Neural progenitor cell (in vitro differentiated cells): ENCODE results near the gene USP14.

Experiments used
- CTCF ChIP-seq: fragments of 200-600 bp; sonication (generic); IDR thresholded peaks from 2 replicates; pipeline ENCODE4 v1.5.1; 2017; ENCODE audit warnings: antibody characterized with exemption, mild to moderate bottlenecking
- EZH2 ChIP-seq: fragments of 200-600 bp; sonication (generic); IDR thresholded peaks from 2 replicates; pipeline ENCODE4 v1.6.1; 2017; ENCODE audit warnings: antibody characterized with exemption, mild to moderate bottlenecking, moderate library complexity
- EZH2phosphoT487 ChIP-seq: fragments of 200-600 bp; sonication (generic); IDR thresholded peaks from 2 replicates; pipeline ENCODE4 v1.6.1; 2017; ENCODE audit warnings: antibody characterized with exemption

- TF ChIP-seq CTCF (no peak), EZH2 (no peak), EZH2phosphoT487 (no peak)
Measured at GRCh38 chr18:136433-136832, 21.9 kb upstream of the USP14 start.
